KOPT-K1 (cell line): Measurements from ENCODE around the gene THSD4.

Experiments
- H3K27ac ChIP-seq: fragments of 200-600 bp; sonication (generic); 2 replicates; pipeline ENCODE4 v1.5.1; 2016; ENCODE audit warnings: antibody characterized with exemption, mild to moderate bottlenecking, low read depth, low read length; ENCODE audit not compliant: poor library complexity, severe bottlenecking
- H3K36me3 ChIP-seq: fragments of 200-600 bp; sonication (generic); 2 replicates; pipeline ENCODE4 v1.5.1; 2017; ENCODE audit warnings: antibody characterized with exemption, mild to moderate bottlenecking, low read length, moderate library complexity; ENCODE audit not compliant: insufficient read depth
- H3K9me3 ChIP-seq: fragments of 200-600 bp; sonication (generic); 2 replicates; pipeline ENCODE4 v1.5.1; 2017; ENCODE audit warnings: antibody characterized with exemption, low read length, mild to moderate bottlenecking; ENCODE audit not compliant: insufficient read depth, poor library complexity, severe bottlenecking

THSD4 gene

GRCh38 chr15:71786673-71787072 lies 671.4 kb downstream of the THSD4 start:
- no peak overlapping the region for H3K27ac ChIP-seq

GRCh38 chr15:71788646-71789579 lies 673.6 kb downstream of the THSD4 start:
- Histone ChIP-seq H3K9me3 (no peaks in the 10 kb centered on the region), H3K27ac (no peak overlapping the region), H3K36me3 (no peaks in the 10 kb centered on the region)

More at GRCh38 chr15:71786673-71787072, 671.4 kb downstream of the THSD4 start:
- H3K36me3 ChIP-seq, result no peaks in the 10 kb centered on the region
- H3K9me3 ChIP-seq, result no peaks in the 10 kb centered on the region

GRCh38 chr15:71789616-71790015 lies 674.3 kb downstream of the THSD4 start:
- Histone ChIP-seq H3K27ac (no peak overlapping the region), H3K36me3 (no peaks in the 10 kb centered on the region), H3K9me3 (no peaks in the 10 kb centered on the region)

- Histone ChIP-seq H3K9me3 (no peaks in the 10 kb centered on the region), H3K27ac (no peak overlapping the region), H3K36me3 (no peaks in the 10 kb centered on the region)
Observed at GRCh38 chr15:71790081-71790480, 674.8 kb downstream of the THSD4 start.

- Histone ChIP-seq H3K9me3 (no peaks in the 10 kb centered on the region), H3K36me3 (no peaks in the 10 kb centered on the region), H3K27ac (no peak overlapping the region)
Observed at GRCh38 chr15:71791975-71792374, 676.7 kb downstream of the THSD4 start.

- no peak overlapping the region for H3K27ac ChIP-seq
- no peaks in the 10 kb centered on the region for H3K9me3 ChIP-seq
- H3K36me3 ChIP-seq, result no peaks in the 10 kb centered on the region
Observed at GRCh38 chr15:71792521-71792920, 677.2 kb downstream of the THSD4 start.

GRCh38 chr15:71798641-71799040 lies 683.4 kb downstream of the THSD4 start:
- no peaks in the 10 kb centered on the region for H3K9me3 ChIP-seq
- no peaks in the 10 kb centered on the region for H3K36me3 ChIP-seq
- H3K27ac ChIP-seq, result no peak overlapping the region

- Histone ChIP-seq H3K9me3 (no peaks in the 10 kb centered on the region), H3K27ac (no peak overlapping the region), H3K36me3 (no peaks in the 10 kb centered on the region)
Observed at GRCh38 chr15:71800190-71800589, 684.9 kb downstream of the THSD4 start.

- H3K27ac ChIP-seq, result no peak overlapping the region
- no peaks in the 10 kb centered on the region for H3K9me3 ChIP-seq
- H3K36me3 ChIP-seq, result no peaks in the 10 kb centered on the region
Observed at GRCh38 chr15:71800835-71801745, 685.8 kb downstream of the THSD4 start.

- Histone ChIP-seq H3K27ac (no peak overlapping the region), H3K36me3 (no peaks in the 10 kb centered on the region), H3K9me3 (no peaks in the 10 kb centered on the region)
Observed at GRCh38 chr15:71801935-71802655, 686.8 kb downstream of the THSD4 start.

- Histone ChIP-seq H3K36me3 (no peaks in the 10 kb centered on the region), H3K27ac (no peak overlapping the region)
Observed at GRCh38 chr15:71802770-71803169, 687.5 kb downstream of the THSD4 start.

GRCh38 chr15:71804226-71804625 lies 689.0 kb downstream of the THSD4 start:
- Histone ChIP-seq H3K9me3 (no peaks in the 10 kb centered on the region), H3K36me3 (no peaks in the 10 kb centered on the region), H3K27ac (no peak overlapping the region)

More at GRCh38 chr15:71802770-71803169, 687.5 kb downstream of the THSD4 start:
- no peaks in the 10 kb centered on the region for H3K9me3 ChIP-seq

GRCh38 chr15:71804695-71805470 lies 689.6 kb downstream of the THSD4 start:
- H3K36me3 ChIP-seq, result no peaks in the 10 kb centered on the region
- H3K9me3 ChIP-seq, result no peaks in the 10 kb centered on the region
- no peak overlapping the region for H3K27ac ChIP-seq

GRCh38 chr15:71806452-71806931 lies 691.2 kb downstream of the THSD4 start:
- no peak overlapping the region for H3K27ac ChIP-seq
- H3K36me3 ChIP-seq, result no peaks in the 10 kb centered on the region
- H3K9me3 ChIP-seq, result no peaks in the 10 kb centered on the region
